B cell (primary cell): ENCODE data around the gene PEPD. TPM values are rescaled to one million over a fixed set of nuclear protein-coding genes. Genes with fewer than 3 reads are reported as not detected.

ENCODE experiments used
- ATAC-seq: fragments of 200-7000 bp; cut with Tn5 transposase; one replicate; pipeline ENCODE4 v1.10.0; 2021; ENCODE audit warnings: low read depth, mild to moderate bottlenecking, moderate number of reproducible peaks, moderate library complexity
- CTCF ChIA-PET: fragments of 350-600 bp; sonication (Branson Sonifier 250); formaldehyde crosslinking; loops from one replicate; lab custom pipeline; 2021; ENCODE audit warnings: antibody characterized with exemption, inconsistent platforms; lab: Charles Lee
- POLR2A ChIA-PET: fragments of 350-600 bp; sonication (Branson Sonifier 250); formaldehyde crosslinking; loops from one replicate; lab custom pipeline; 2021; ENCODE audit warnings: antibody characterized with exemption; lab: Charles Lee
- DNase-seq: peaks from one replicate; pipeline ENCODE4 v3.0.0; 2013
- H2AFZ ChIP-seq: 2 replicates; pipeline ENCODE4 v1.6.1; 2012; ENCODE audit warnings: mild to moderate bottlenecking, low read depth, low read length; ENCODE audit not compliant: insufficient read depth, poor library complexity, severe bottlenecking
- H3K27ac ChIP-seq, 2 donors: 1 replicate in 1 of 2; 2 replicates in 1 of 2; pipeline ENCODE4 v1.5.1; 2012 to 2013; ENCODE audit warnings: low read length in 2 of 2, mild to moderate bottlenecking in 2 of 2, moderate library complexity in 1 of 2
- H3K27me3 ChIP-seq, 4 experiments: fragments of 200-600 bp in 1 of 4; sonication (generic) in 1 of 4; replicated peaks in 1 of 4; 1 replicate in 2 of 4; 2 replicates in 2 of 4; pipeline versions ENCODE4 v1.6.1 to v1.7.0; 2013 to 2016; ENCODE audit warnings: low read length in 3 of 4, mild to moderate bottlenecking in 2 of 4, mixed read lengths in 1 of 4, moderate library complexity in 1 of 4; ENCODE audit not compliant: insufficient read depth in 4 of 4, control insufficient read depth in 3 of 4; ENCODE audit errors: control extremely low read depth in 1 of 4
- H3K36me3 ChIP-seq, 2 experiments: replicated peaks in 1 of 2; 1 replicate in 1 of 2; 2 replicates in 1 of 2; pipeline versions ENCODE4 v1.6.1 to v1.7.1; 2013; ENCODE audit warnings: low read length in 1 of 2; ENCODE audit not compliant: insufficient read depth in 2 of 2, control insufficient read depth in 1 of 2; ENCODE audit errors: control extremely low read depth in 1 of 2, extremely low read depth in 1 of 2
- H3K4me1 ChIP-seq, 2 donors: fragments of 200-600 bp in 1 of 2; sonication (generic) in 1 of 2; 1 replicate in 1 of 2; 2 replicates in 1 of 2; pipeline versions ENCODE4 v1.5.1 to v1.6.1; 2013 to 2017; ENCODE audit warnings: low read length in 2 of 2; ENCODE audit not compliant: control insufficient read depth in 2 of 2, insufficient read depth in 2 of 2
- H3K4me2 ChIP-seq: replicated peaks from 2 replicates; pipeline ENCODE3; 2012; ENCODE audit warnings: mild to moderate bottlenecking, low read depth, low read length; ENCODE audit not compliant: poor library complexity, severe bottlenecking
- H3K4me3 ChIP-seq, 5 experiments: fragments of 200-600 bp in 1 of 5; sonication (generic) in 1 of 5; 1 replicate in 3 of 5; 2 replicates in 2 of 5; pipeline versions ENCODE4 v1.5.1 to v1.7.0; 2011 to 2016; ENCODE audit warnings: low read length in 4 of 5, mild to moderate bottlenecking in 4 of 5, low read depth in 2 of 5, control low read depth in 1 of 5, moderate library complexity in 1 of 5; ENCODE audit not compliant: insufficient read depth in 1 of 5; ENCODE audit errors: control extremely low read depth in 1 of 5, extremely low read depth in 1 of 5
- H3K79me2 ChIP-seq: fragments of 200-600 bp; sonication (generic); one replicate; pipeline ENCODE4 v1.6.0; 2016; ENCODE audit warnings: low read length; ENCODE audit not compliant: control insufficient read depth, insufficient read depth
- H3K9ac ChIP-seq: fragments of 200-600 bp; sonication (generic); 2 replicates; pipeline ENCODE4 v1.6.1; 2017; ENCODE audit warnings: mild to moderate bottlenecking, low read length, moderate library complexity
- H3K9me3 ChIP-seq, 3 donors: one replicate each; pipeline versions ENCODE4 v1.6.1 to v1.7.1; 2013; ENCODE audit warnings: low read length in 2 of 3; ENCODE audit not compliant: control insufficient read depth in 2 of 3, insufficient read depth in 1 of 3; ENCODE audit errors: control extremely low read depth in 1 of 3
- H4K20me1 ChIP-seq: 2 replicates; pipeline ENCODE4 v1.6.0; 2012; ENCODE audit warnings: mild to moderate bottlenecking, low read length; ENCODE audit not compliant: insufficient read depth, control insufficient read depth, poor library complexity, severe bottlenecking
- H3K27ac Mint-ChIP-seq: one replicate; pipeline ENCODE4 v1.8.0; 2021; ENCODE audit warnings: mixed read lengths
- H3K27me3 Mint-ChIP-seq: one replicate; pipeline ENCODE4 v1.8.0; 2021; ENCODE audit warnings: mixed read lengths
- H3K4me1 Mint-ChIP-seq: one replicate; pipeline ENCODE4 v1.8.0; 2021; ENCODE audit warnings: mixed read lengths
- H3K4me3 Mint-ChIP-seq: one replicate; pipeline ENCODE4 v1.8.0; 2021; ENCODE audit warnings: mixed read lengths
- H3K9me3 Mint-ChIP-seq: one replicate; pipeline ENCODE4 v1.8.0; 2022; ENCODE audit warnings: mixed read lengths; ENCODE audit not compliant: insufficient read depth
- EZH2 ChIP-seq: IDR thresholded peaks from 2 replicates; pipeline ENCODE4 v1.6.1; 2012; ENCODE audit warnings: borderline replicate concordance, low read depth, mild to moderate bottlenecking, moderate library complexity, low read length; ENCODE audit not compliant: insufficient read depth, poor library complexity, severe bottlenecking
- WGBS: methylation state at CpG from one replicate; pipeline ENCODE4 v1.1.5; 2013; ENCODE audit warnings: missing lambda C conversion rate; ENCODE audit not compliant: insufficient coverage; 5-methylcytosine and 5-hydroxymethylcytosine counted together
- intact Hi-C: fragments of 100-400 bp; cut with micrococcal nuclease; formaldehyde crosslinking; loops from one replicate; pipeline ENCODE4 v1.10.0; 2022
- polyA plus RNA-seq: library from polyadenylated mRNA; depleted of rRNA; stranded (reverse); fragments of >200 nt; gene quantifications from 2 replicates; pipeline ENCODE4 v1.2.3, GENCODE V29; 2012
- total RNA-seq, 2 donors: library from RNA; stranded (reverse); fragments of 120-200 nt in 1 of 2; gene quantifications; 1 replicate in 1 of 2; 2 replicates in 1 of 2; pipeline versions ENCODE4 v1.2.3 to v1.2.4, GENCODE V29; 2013 to 2022
- TF ChIP-seq, protein P1 (sequence below): fragments of 200-600 bp; IDR thresholded peaks from one replicate; pipeline ENCODE4 v1.8.0; 2022; ENCODE audit warnings: antibody characterized with exemption, mild to moderate bottlenecking

PEPD gene
- total and polyA plus RNA-seq, 2 donors (not counting 1 experiment from before 2014, with no cell fraction given), result 36.4 to 42.7 TPM

GRCh38 chr19:33385956-33386355, 135.6 kb downstream of the PEPD start:
- no peaks in the 10 kb centered on the region for H3K4me1 ChIP-seq
- H3K27ac ChIP-seq, result no peak overlapping the region
- H2AFZ ChIP-seq, result no peak overlapping the region
- peaks cover 0 to 5% of the 10 kb centered on the region in 2 experiments for H3K36me3 ChIP-seq
- H3K27me3 ChIP-seq, result no peaks in the 10 kb centered on the region
- CTCF ChIA-PET, result no interaction called here
- Mint-ChIP-seq H3K27ac (no peak overlapping the region), H3K4me1 (peaks cover 15% of the 10 kb centered on the region), H3K9me3 (no peaks in the 10 kb centered on the region), H3K27me3 (no peaks in the 10 kb centered on the region), H3K4me3 (no peak overlapping the region)
- WGBS, result 88% methylated on average over 6 of the region's 6 CpGs
- H3K9me3 ChIP-seq, result no peaks in the 10 kb centered on the region
- DNase-seq, result no peak
- intact Hi-C loops, result no loop called here
- no peak overlapping the region for H3K4me2 ChIP-seq
- TF ChIP-seq, protein P1, sequence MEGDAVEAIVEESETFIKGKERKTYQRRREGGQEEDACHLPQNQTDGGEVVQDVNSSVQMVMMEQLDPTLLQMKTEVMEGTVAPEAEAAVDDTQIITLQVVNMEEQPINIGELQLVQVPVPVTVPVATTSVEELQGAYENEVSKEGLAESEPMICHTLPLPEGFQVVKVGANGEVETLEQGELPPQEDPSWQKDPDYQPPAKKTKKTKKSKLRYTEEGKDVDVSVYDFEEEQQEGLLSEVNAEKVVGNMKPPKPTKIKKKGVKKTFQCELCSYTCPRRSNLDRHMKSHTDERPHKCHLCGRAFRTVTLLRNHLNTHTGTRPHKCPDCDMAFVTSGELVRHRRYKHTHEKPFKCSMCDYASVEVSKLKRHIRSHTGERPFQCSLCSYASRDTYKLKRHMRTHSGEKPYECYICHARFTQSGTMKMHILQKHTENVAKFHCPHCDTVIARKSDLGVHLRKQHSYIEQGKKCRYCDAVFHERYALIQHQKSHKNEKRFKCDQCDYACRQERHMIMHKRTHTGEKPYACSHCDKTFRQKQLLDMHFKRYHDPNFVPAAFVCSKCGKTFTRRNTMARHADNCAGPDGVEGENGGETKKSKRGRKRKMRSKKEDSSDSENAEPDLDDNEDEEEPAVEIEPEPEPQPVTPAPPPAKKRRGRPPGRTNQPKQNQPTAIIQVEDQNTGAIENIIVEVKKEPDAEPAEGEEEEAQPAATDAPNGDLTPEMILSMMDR, result no peak
- no peak for TF ChIP-seq EZH2
- ATAC-seq, result no peak
- H3K4me3 ChIP-seq, result no peak overlapping the region
- peaks cover 28% of the 10 kb centered on the region for H3K79me2 ChIP-seq
- POLR2A ChIA-PET, result no interaction called here
- H4K20me1 ChIP-seq, result peaks cover 42% of the 10 kb centered on the region
- no peak overlapping the region for H3K9ac ChIP-seq

GRCh38 chr19:33384983-33385382, 136.6 kb downstream of the PEPD start:
- no peaks in the 10 kb centered on the region for H3K4me1 ChIP-seq
- H3K4me3 ChIP-seq, result no peak overlapping the region
- no peak overlapping the region for H3K27ac ChIP-seq
- ChIA-PET POLR2A (interaction anchor here (0.6 kb wide), 1 partner anchor 305 kb away, joined by 5 read pairs; no protein-coding TSS in a partner anchor), CTCF (interaction anchor here (0.7 to 1.2 kb wide), 4 partner anchors 11 to 82 kb away, joined by 3 read pairs; partner anchors contain the start of gene CEBPG)
- H3K9ac ChIP-seq, result no peak overlapping the region
- Mint-ChIP-seq H3K27ac (no peak overlapping the region), H3K27me3 (no peaks in the 10 kb centered on the region), H3K4me3 (no peak overlapping the region), H3K4me1 (peaks cover 15% of the 10 kb centered on the region), H3K9me3 (no peaks in the 10 kb centered on the region)
- H3K79me2 ChIP-seq, result peaks cover 36% of the 10 kb centered on the region
- H3K4me2 ChIP-seq, result no peak overlapping the region
- no peak for TF ChIP-seq EZH2
- TF ChIP-seq, protein P1, result no peak
- 98% methylated on average over 5 of the region's 8 CpGs for WGBS
- H3K36me3 ChIP-seq, result peaks cover 0 to 9% of the 10 kb centered on the region in 2 experiments
- no peaks in the 10 kb centered on the region for H3K27me3 ChIP-seq
- peaks cover 46% of the 10 kb centered on the region for H4K20me1 ChIP-seq
- no peak for ATAC-seq
- DNase-seq, result no peak
- H2AFZ ChIP-seq, result no peak overlapping the region
- H3K9me3 ChIP-seq, result no peaks in the 10 kb centered on the region
- intact Hi-C loops, result no loop called here
